MCF 10A (cell line): ENCODE results near the gene STRN4. TPM values are rescaled to one million over a fixed set of nuclear protein-coding genes. Genes with fewer than 3 reads are reported as not detected.

Experiments used
- BruUV-seq: library from RNA; stranded (reverse); fragments of 400-500 nt; replicated peaks from 2 replicates; lab custom pipeline; 2021; lab: Mats Ljungman, UMichigan
- CTCF ChIA-PET: fragments of 300-600 bp; sonication (Branson Sonifier 250); formaldehyde crosslinking; extraction: SDS; loops from one replicate; lab custom pipeline; 2021; ENCODE audit warnings: antibody characterized with exemption, inconsistent platforms; lab: Yijun Ruan, JAX
- POLR2A ChIA-PET: fragments of 300-600, 350-650 bp; sonication (Branson Sonifier 250); formaldehyde crosslinking; extraction: SDS; loops from one replicate; lab custom pipeline; 2020; ENCODE audit warnings: antibody characterized with exemption, inconsistent platforms; lab: Yijun Ruan, JAX
- DNase-seq: peaks from one replicate; pipeline ENCODE4 v3.0.0-alpha.2; 2018; ENCODE audit not compliant: unreplicated experiment
- H3K27ac Mint-ChIP-seq: one replicate; pipeline ENCODE4 v1.8.0; 2022; ENCODE audit warnings: mild to moderate bottlenecking, low read depth, mixed read lengths; ENCODE audit not compliant: unreplicated experiment
- H3K27me3 Mint-ChIP-seq: one replicate; pipeline ENCODE4 v1.8.0; 2022; ENCODE audit warnings: mixed read lengths; ENCODE audit not compliant: insufficient read depth, unreplicated experiment
- H3K36me3 Mint-ChIP-seq: one replicate; pipeline ENCODE4 v1.8.0; 2022; ENCODE audit warnings: mild to moderate bottlenecking, moderate library complexity, mixed read lengths; ENCODE audit not compliant: insufficient read depth, unreplicated experiment
- H3K4me1 Mint-ChIP-seq: one replicate; pipeline ENCODE4 v1.8.0; 2022; ENCODE audit warnings: mixed read lengths; ENCODE audit not compliant: insufficient read depth, unreplicated experiment
- H3K4me3 Mint-ChIP-seq: one replicate; pipeline ENCODE4 v1.8.0; 2022; ENCODE audit warnings: mild to moderate bottlenecking, moderate library complexity, mixed read lengths; ENCODE audit not compliant: unreplicated experiment
- H3K9me3 Mint-ChIP-seq: one replicate; pipeline ENCODE4 v1.8.0; 2022; ENCODE audit warnings: mixed read lengths; ENCODE audit not compliant: unreplicated experiment
- intact Hi-C: fragments of 100-400 bp; cut with micrococcal nuclease; formaldehyde crosslinking; loops from 2 replicates; pipeline ENCODE4 v1.14.1; 2022
- total RNA-seq: library from RNA; stranded (reverse); gene quantifications from 2 replicates; pipeline ENCODE4 v1.2.3, GENCODE V29; 2022
- TF ChIP-seq, protein P1 (sequence below): fragments of 200-600 bp; IDR thresholded peaks from one replicate; pipeline ENCODE4 v1.8.0; 2022; ENCODE audit warnings: antibody characterized with exemption, mild to moderate bottlenecking; ENCODE audit not compliant: unreplicated experiment

STRN4 gene
- total RNA-seq, 1 experiment from 2014 or later, result 92.3 TPM

DNA sequence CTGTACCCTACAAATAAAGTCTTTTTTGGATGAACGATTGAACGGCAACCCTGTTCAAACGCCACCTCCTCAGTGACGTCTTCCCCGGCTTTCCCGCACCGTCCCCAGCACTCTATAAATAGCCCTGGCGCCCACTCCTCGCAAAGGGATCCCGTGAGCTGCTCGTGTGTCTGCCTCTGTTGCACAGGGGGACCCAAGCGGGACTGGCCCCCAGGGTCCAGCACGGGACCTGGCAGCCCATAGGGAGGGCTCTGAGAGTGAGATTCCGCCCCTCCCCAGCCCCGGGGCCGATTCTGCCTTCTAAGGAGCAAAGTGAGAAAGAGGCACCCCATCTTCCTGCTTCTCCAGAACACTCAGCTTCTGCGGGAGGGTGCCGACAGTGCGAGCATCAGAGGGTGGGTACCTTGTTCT is 8.5 kb downstream of the STRN4 start:
- POLR2A ChIA-PET, result interaction anchor here (1.2 kb wide), 1 partner anchor 14 kb away, joined by 3 read pairs; no protein-coding TSS in a partner anchor

DNA sequence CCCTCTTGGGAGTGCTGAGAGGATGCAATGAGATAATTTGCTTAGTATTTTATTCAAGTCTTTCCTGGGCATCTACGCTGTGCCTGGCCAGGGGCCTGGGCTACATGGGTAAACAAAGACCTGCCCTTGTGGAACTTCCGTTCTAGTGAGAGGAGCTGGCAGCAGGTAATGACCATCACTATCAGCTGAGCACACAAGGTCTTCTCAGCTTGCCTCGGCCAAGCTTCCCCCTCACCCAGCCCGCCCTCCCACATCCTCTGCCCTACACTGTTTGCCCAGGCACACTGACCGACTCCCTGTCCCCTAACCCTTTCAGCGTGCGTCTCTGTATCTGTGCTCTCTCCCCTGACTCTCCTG is 9.0 kb downstream of the STRN4 start:
- Mint-ChIP-seq H3K27me3 (no peaks in the 10 kb centered on the region), H3K36me3 (peaks cover 57% of the 10 kb centered on the region), H3K9me3 (no peaks in the 10 kb centered on the region), H3K27ac (no peak overlapping the region), H3K4me1 (peaks cover 16% of the 10 kb centered on the region), H3K4me3 (no peak overlapping the region)
- intact Hi-C loops, result no loop called here
- BruUV-seq, result no TSS peak
- no peak for DNase-seq
- ChIA-PET POLR2A (interaction anchor here (0.7 to 1.2 kb wide), 2 partner anchors 8 to 13 kb away, joined by 3 read pairs; no protein-coding TSS in a partner anchor), CTCF (interaction anchor here (1.1 to 1.5 kb wide), 2 partner anchors 8 to 103 kb away, joined by 3 to 5 read pairs; no protein-coding TSS in a partner anchor)
- TF ChIP-seq, protein P1, sequence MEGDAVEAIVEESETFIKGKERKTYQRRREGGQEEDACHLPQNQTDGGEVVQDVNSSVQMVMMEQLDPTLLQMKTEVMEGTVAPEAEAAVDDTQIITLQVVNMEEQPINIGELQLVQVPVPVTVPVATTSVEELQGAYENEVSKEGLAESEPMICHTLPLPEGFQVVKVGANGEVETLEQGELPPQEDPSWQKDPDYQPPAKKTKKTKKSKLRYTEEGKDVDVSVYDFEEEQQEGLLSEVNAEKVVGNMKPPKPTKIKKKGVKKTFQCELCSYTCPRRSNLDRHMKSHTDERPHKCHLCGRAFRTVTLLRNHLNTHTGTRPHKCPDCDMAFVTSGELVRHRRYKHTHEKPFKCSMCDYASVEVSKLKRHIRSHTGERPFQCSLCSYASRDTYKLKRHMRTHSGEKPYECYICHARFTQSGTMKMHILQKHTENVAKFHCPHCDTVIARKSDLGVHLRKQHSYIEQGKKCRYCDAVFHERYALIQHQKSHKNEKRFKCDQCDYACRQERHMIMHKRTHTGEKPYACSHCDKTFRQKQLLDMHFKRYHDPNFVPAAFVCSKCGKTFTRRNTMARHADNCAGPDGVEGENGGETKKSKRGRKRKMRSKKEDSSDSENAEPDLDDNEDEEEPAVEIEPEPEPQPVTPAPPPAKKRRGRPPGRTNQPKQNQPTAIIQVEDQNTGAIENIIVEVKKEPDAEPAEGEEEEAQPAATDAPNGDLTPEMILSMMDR, result no peak

More for the DNA sequence above, 8.5 kb downstream of the STRN4 start:
- peaks cover 55% of the 10 kb centered on the region for H3K36me3 Mint-ChIP-seq
- no peak overlapping the region for H3K4me3 Mint-ChIP-seq
- H3K27me3 Mint-ChIP-seq, result no peaks in the 10 kb centered on the region
- H3K4me1 Mint-ChIP-seq, result peaks cover 16% of the 10 kb centered on the region
- TF ChIP-seq, protein P1, result no peak
- no peak overlapping the region for H3K27ac Mint-ChIP-seq
- H3K9me3 Mint-ChIP-seq, result no peaks in the 10 kb centered on the region
- no peak for DNase-seq
- intact Hi-C loops, result no loop called here
- no TSS peak for BruUV-seq
- CTCF ChIA-PET, result interaction anchor here (1.1 to 1.5 kb wide), 2 partner anchors 9 to 102 kb away, joined by 3 to 5 read pairs; no protein-coding TSS in a partner anchor

DNA sequence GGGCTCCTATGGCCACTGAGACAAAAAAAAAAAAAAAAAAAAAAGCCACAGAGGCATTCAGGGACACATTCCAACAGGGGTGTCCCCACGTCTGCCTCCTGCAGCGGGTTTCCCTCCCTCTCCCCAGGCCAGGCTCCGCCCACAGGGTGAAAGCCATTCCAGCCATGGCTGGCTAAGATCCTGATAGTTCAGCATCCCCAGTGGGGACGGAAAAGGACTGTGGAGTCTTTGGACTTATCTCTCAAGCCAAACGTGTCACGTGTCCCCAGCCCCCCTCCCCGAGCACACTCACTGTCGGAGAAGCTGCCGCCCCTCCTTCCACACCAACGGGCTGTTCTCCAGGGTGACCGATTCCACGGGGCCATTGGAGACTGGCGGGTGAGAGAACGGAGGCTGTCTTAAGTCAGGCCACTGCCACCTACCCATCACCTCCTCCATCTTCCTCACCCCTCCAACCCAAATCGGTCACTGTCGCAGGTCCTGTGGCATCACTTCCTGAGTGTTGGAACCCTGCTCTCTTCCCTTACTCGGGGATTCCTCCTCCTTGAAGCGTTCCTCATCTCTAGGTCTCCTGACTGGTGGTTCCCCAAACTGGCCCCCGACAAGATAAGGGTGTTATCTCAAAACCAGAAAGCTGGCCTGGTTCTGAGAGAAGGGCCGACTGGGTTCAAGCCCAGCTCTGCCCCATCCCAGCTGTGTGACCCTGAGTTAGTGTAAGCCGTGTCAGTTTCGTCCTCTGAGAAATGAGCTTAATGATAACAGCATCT is 9.5 kb downstream of the STRN4 start:
- CTCF ChIA-PET, result interaction anchor here (1.1 to 1.5 kb wide), 2 partner anchors 8 to 103 kb away, joined by 3 to 5 read pairs; no protein-coding TSS in a partner anchor
- no peak for DNase-seq
- Mint-ChIP-seq H3K9me3 (no peaks in the 10 kb centered on the region), H3K36me3 (peaks cover 63% of the 10 kb centered on the region), H3K27me3 (no peaks in the 10 kb centered on the region), H3K27ac (no peak overlapping the region), H3K4me3 (no peak overlapping the region), H3K4me1 (peaks cover 16% of the 10 kb centered on the region)
- intact Hi-C loops, result no loop called here
- BruUV-seq, result no TSS peak
- TF ChIP-seq, protein P1, result no peak
- POLR2A ChIA-PET, result interaction anchor here (0.7 to 1.2 kb wide), 2 partner anchors 8 to 13 kb away, joined by 3 read pairs; no protein-coding TSS in a partner anchor

DNA sequence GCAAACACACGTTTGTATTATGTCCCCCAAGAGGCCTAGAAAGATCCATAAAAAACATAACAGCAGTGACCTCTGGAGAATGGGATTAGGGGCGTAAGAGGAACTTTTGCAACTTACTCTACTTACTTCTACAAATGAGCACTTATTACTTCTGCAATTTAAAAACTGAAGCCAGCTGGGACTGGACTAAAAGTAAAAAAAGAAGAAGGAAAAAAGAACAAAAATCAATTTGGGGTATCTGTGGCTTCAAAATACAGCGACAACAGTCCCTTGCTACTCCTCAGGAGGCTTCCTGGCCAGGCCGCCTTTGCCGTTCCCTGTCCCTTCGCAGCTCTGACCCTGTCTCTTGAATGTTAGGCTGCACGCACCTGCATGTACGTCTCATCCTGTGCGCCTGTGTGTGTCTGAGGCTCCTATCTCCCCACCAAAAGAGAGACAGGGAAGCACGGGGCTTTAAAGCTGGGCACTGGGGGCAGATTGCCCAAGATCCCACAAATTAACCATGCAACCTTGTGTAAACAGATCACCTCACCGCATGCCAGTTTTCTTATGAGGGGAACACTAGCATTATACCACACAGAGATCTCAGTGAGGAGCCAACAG is 12.5 kb downstream of the STRN4 start:
- no peak overlapping the region for H3K27ac Mint-ChIP-seq
- DNase-seq, result no peak
- peaks cover 75% of the 10 kb centered on the region for H3K36me3 Mint-ChIP-seq
- no peak overlapping the region for H3K4me3 Mint-ChIP-seq
- ChIA-PET POLR2A (no interaction called here), CTCF (interaction anchor here (0.7 to 1.1 kb wide), 2 partner anchors 51 to 106 kb away, joined by 4 to 5 read pairs; no protein-coding TSS in a partner anchor)
- H3K4me1 Mint-ChIP-seq, result peaks cover 10% of the 10 kb centered on the region
- no peaks in the 10 kb centered on the region for H3K9me3 Mint-ChIP-seq
- no peaks in the 10 kb centered on the region for H3K27me3 Mint-ChIP-seq
- intact Hi-C loops, result no loop called here
- no TSS peak for BruUV-seq
- TF ChIP-seq, protein P1, result no peak
